ENCODE data around the gene UBE2L6.
A peak's percentile ranks its signal among the peaks of the same experiment; 100 is the strongest.

UBE2L6 gene

GRCh38 chr11:57530215-57530595, 37.3 kb downstream of the UBE2L6 start:
- DNase-seq (ENCODE audit: low read depth): no peak

GRCh38 chr11:57529012-57529411, 38.5 kb downstream of the UBE2L6 start:
- no peak for DNase-seq (ENCODE audit: low read depth)

GRCh38 chr11:57527056-57527631, 40.3 kb downstream of the UBE2L6 start:
- peak; percentile 28 for DNase-seq (ENCODE audit: low read depth)

- DNase-seq (ENCODE audit: low read depth): no peak
Observed at GRCh38 chr11:57523419-57523818, 44.1 kb downstream of the UBE2L6 start.

GRCh38 chr11:57521116-57521515, 46.4 kb downstream of the UBE2L6 start:
- DNase-seq (ENCODE audit: low read depth): no peak

- no peak for DNase-seq (ENCODE audit: low read depth)
Observed at GRCh38 chr11:57516061-57516443, 51.4 kb downstream of the UBE2L6 start.

- no peak for DNase-seq (ENCODE audit: low read depth)
Observed at GRCh38 chr11:57515332-57516060, 52.0 kb downstream of the UBE2L6 start, which contains the start of gene SLC43A1. Gene SLC43A1, minus strand, starts transcription at chr11:57515702. Its CDS starts 1,591 bp downstream, at chr11:57514111.

GRCh38 chr11:57514538-57515331, 52.7 kb downstream of the UBE2L6 start:
- no peak for DNase-seq (ENCODE audit: low read depth)

- DNase-seq (ENCODE audit: low read depth): no peak
Observed at GRCh38 chr11:57513911-57514537, 53.4 kb downstream of the UBE2L6 start.

GRCh38 chr11:57513452-57513795, 54.0 kb downstream of the UBE2L6 start:
- DNase-seq (ENCODE audit: low read depth): no peak

GRCh38 chr11:57512646-57513451, 54.6 kb downstream of the UBE2L6 start:
- DNase-seq (ENCODE audit: low read depth): no peak

GRCh38 chr11:57511741-57512430, 55.6 kb downstream of the UBE2L6 start:
- DNase-seq (ENCODE audit: low read depth): no peak

- no peak for DNase-seq (ENCODE audit: low read depth)
Observed at GRCh38 chr11:57508341-57509170, 58.9 kb downstream of the UBE2L6 start.

GRCh38 chr11:57506522-57506921, 61.0 kb downstream of the UBE2L6 start:
- DNase-seq (ENCODE audit: low read depth): no peak

GRCh38 chr11:57504511-57504910, 63.0 kb downstream of the UBE2L6 start:
- no peak for DNase-seq (ENCODE audit: low read depth)

GRCh38 chr11:57502870-57503269, 64.6 kb downstream of the UBE2L6 start:
- no peak for DNase-seq (ENCODE audit: low read depth)

GRCh38 chr11:57502376-57502775, 65.1 kb downstream of the UBE2L6 start:
- no peak for DNase-seq (ENCODE audit: low read depth)

GRCh38 chr11:57501953-57502352, 65.5 kb downstream of the UBE2L6 start:
- no peak for DNase-seq (ENCODE audit: low read depth)
